Adrenal gland (tissue), 12 donors: ENCODE results near the gene PUS1. TPM values are rescaled to one million over a fixed set of nuclear protein-coding genes. Genes with fewer than 3 reads are reported as not detected.

Experiments
- DNase-seq, 7 donors: peaks; one replicate each; pipeline ENCODE4 v3.0.0-alpha.2; 2019 to 2020
- H3K27ac ChIP-seq, 5 donors: fragments of 200-600 bp; sonication (generic) in 4 of 5; 1 replicate in 3 of 5; 2 replicates in 2 of 5; pipeline versions ENCODE4 v1.5.1 to v1.8.0; 2016 to 2020; ENCODE audit warnings: mild to moderate bottlenecking in 1 of 5
- H3K27me3 ChIP-seq: fragments of 200-600 bp; 2 replicates; pipeline ENCODE4 v1.8.0; 2021
- H3K36me3 ChIP-seq, 2 donors: fragments of 200-600 bp; replicated peaks in 1 of 2; 1 replicate in 1 of 2; 2 replicates in 1 of 2; pipeline versions ENCODE4 v1.5.1 to v1.8.0; 2018 to 2022
- H3K4me1 ChIP-seq, 2 donors: fragments of 200-600 bp; replicated peaks in 1 of 2; 1 replicate in 1 of 2; 2 replicates in 1 of 2; pipeline versions ENCODE4 v1.5.1 to v1.8.0; 2018 to 2021
- H3K4me3 ChIP-seq, 4 donors: fragments of 200-600 bp; sonication (generic) in 3 of 4; one replicate each; pipeline ENCODE4 v1.5.1; 2016 to 2018
- H3K9me3 ChIP-seq, 3 donors: fragments of 200-600 bp; sonication (generic) in 1 of 3; replicated peaks in 1 of 3; 1 replicate in 2 of 3; 2 replicates in 1 of 3; pipeline versions ENCODE4 v1.5.1 to v1.8.0; 2016 to 2021
- CTCF ChIP-seq, 6 experiments: fragments of 450-650 bp in 4 of 6; fragments of 200-600 bp in 2 of 6; sonication (generic) in 1 of 6; IDR thresholded peaks; 1 replicate in 5 of 6; 2 replicates in 1 of 6; pipeline versions ENCODE4 v1.5.1 to v1.8.0; 2016 to 2021; ENCODE audit warnings: antibody characterized with exemption in 6 of 6, mild to moderate bottlenecking in 2 of 6, moderate library complexity in 1 of 6
- POLR2A ChIP-seq, 2 donors: fragments of 450-650 bp; IDR thresholded peaks; one replicate each; pipeline ENCODE4 v1.6.1; 2017; ENCODE audit warnings: antibody characterized with exemption in 2 of 2, mild to moderate bottlenecking in 2 of 2, moderate library complexity in 1 of 2
- WGBS, 4 donors: extraction: QIAGEN DNeasy Blood & Tissue Kit in 2 of 4; methylation state at CpG; one replicate each; pipeline versions ENCODE4 v1.1.5 to v1.1.7; 2013 to 2017; 5-methylcytosine and 5-hydroxymethylcytosine counted together
- intact Hi-C, 2 donors: fragments of 100-400 bp; cut with DNase I; formaldehyde crosslinking; loops; one replicate each; pipeline versions ENCODE4 v1.14.1 to v1.15.0; 2022 to 2023
- polyA plus RNA-seq, 3 donors: library from polyadenylated mRNA; stranded (reverse); fragments of 200-250 nt in 2 of 3; fragments of 350-450 nt in 1 of 3; fragmentation: Illumina TruSeq in 1 of 3; extraction: RNeasy Lipid Tissue Mini Kit (QIAGEN cat#74804) in 1 of 3; gene quantifications; one replicate each; pipeline ENCODE4 v1.2.3, GENCODE V29; 2013 to 2014
- total RNA-seq, 9 donors: library from RNA; depleted of rRNA in 4 of 9; stranded (reverse); fragments of >200 nt in 4 of 9; fragments of 120-200 nt in 1 of 9; fragmentation: NEBNext Ultra II Directional in 1 of 9; extraction: Animal tissue kit (Norgen Biotek cat#: 25700) in 1 of 9; gene quantifications; one replicate each; pipeline versions ENCODE4 v1.1.0 to v1.2.4, GENCODE V29; 2013 to 2023
- donor health status: healthy with polysubstance abuse.
- donor health status: Bipolar disorder and iron deficiency.
- donor health status: DM: yes; HTN: yes; CAD: no.
- donor health status: DM: no; HTN: no; CAD: no.
- donor health status: DM: no; HTN: no; CAD: no.
- donor health status: DM: yes; HTN: yes; CAD: no.

PUS1 gene
- total and polyA plus RNA-seq, 12 donors: 10.0 to 57.4 (median 24.5) TPM

- Histone ChIP-seq H3K9me3 (no peaks in the 10 kb centered on the region), H3K27me3 (no peaks in the 10 kb centered on the region), H3K27ac (peak overlapping the region; percentile 93 to 98 (median 97)), H3K4me3 (peak overlapping the region in 2 of 4 donors; percentile 83 to 91), H3K36me3 (peaks cover 0 to 6% of the 10 kb centered on the region in 2 donors), H3K4me1 (peaks cover 21 to 38% of the 10 kb centered on the region in 2 donors)
- 36 to 51% (median 45%) methylated on average over 9 to 14 of the region's 14 CpGs for WGBS, 4 donors
- intact Hi-C loops: no loop called here
- peak in 1 of 7 donors; percentile 94 for DNase-seq
- TF ChIP-seq CTCF (IDR thresholded peaks at IDR 0.05) (no peak), POLR2A (IDR thresholded peaks at IDR 0.05) (no peak)
These were observed 32.2 kb upstream of the PUS1 start for GRCh38 chr12:131896811-131897270.

GRCh38 chr12:131897276-131897675 is 31.8 kb upstream of the PUS1 start:
- TF ChIP-seq POLR2A (IDR thresholded peaks at IDR 0.05) (no peak), CTCF (IDR thresholded peaks at IDR 0.05) (no peak)
- H3K27ac ChIP-seq: peak overlapping the region; percentile 93 to 98 (median 97)
- DNase-seq: peak in 3 of 7 donors; percentile 21 to 37 (median 35)
- 77 to 83% (median 80%) methylated on average over 13 to 18 of the region's 18 CpGs for WGBS, 4 donors
- H3K9me3 ChIP-seq: no peaks in the 10 kb centered on the region
- H3K27me3 ChIP-seq: no peaks in the 10 kb centered on the region
- peak overlapping the region in 1 of 4 donors; percentile 91 for H3K4me3 ChIP-seq
- intact Hi-C loops: no loop called here
- H3K4me1 ChIP-seq: peaks cover 21 to 43% of the 10 kb centered on the region in 2 donors
- peaks cover 0 to 6% of the 10 kb centered on the region in 2 donors for H3K36me3 ChIP-seq

GRCh38 chr12:131897875-131898274 is 31.2 kb upstream of the PUS1 start:
- peaks cover 21 to 49% of the 10 kb centered on the region in 2 donors for H3K4me1 ChIP-seq
- H3K4me3 ChIP-seq: no peak overlapping the region
- H3K27me3 ChIP-seq: no peaks in the 10 kb centered on the region
- intact Hi-C loops: no loop called here
- H3K36me3 ChIP-seq: peaks cover 0 to 6% of the 10 kb centered on the region in 2 donors
- H3K27ac ChIP-seq: peak overlapping the region in 4 of 5 donors; percentile 56 to 97 (median 95)
- peak in 2 of 7 donors; percentile 20 to 26 for DNase-seq
- WGBS, 4 donors: 71 to 81% (median 75%) methylated on average over 6 to 9 of the region's 9 CpGs
- TF ChIP-seq CTCF (IDR thresholded peaks at IDR 0.05) (no peak), POLR2A (IDR thresholded peaks at IDR 0.05) (no peak)
- H3K9me3 ChIP-seq: no peaks in the 10 kb centered on the region

- WGBS, 4 donors: 83 to 100% (median 90%) methylated on average over 3 to 6 of the region's 6 CpGs
- Histone ChIP-seq H3K36me3 (peaks cover 0 to 6% of the 10 kb centered on the region in 2 donors), H3K4me3 (no peak overlapping the region), H3K4me1 (peaks cover 18 to 57% of the 10 kb centered on the region in 2 donors), H3K27me3 (no peaks in the 10 kb centered on the region), H3K9me3 (no peaks in the 10 kb centered on the region), H3K27ac (peak overlapping the region in 1 of 5 donors; percentile 4)
- peak in 3 of 7 donors; percentile 32 to 59 (median 35) for DNase-seq
- intact Hi-C loops: loop anchor here in 1 of 2 donors (5.0 kb wide), 1 partner anchor 47 kb away; the partner anchor contains the start of gene EP400
- TF ChIP-seq CTCF (IDR thresholded peaks at IDR 0.05) (no peak), POLR2A (IDR thresholded peaks at IDR 0.05) (no peak)
These were observed 28.7 kb upstream of the PUS1 start for GRCh38 chr12:131900397-131900796.
